ENCODE results near the gene BCL11B. TPM values are rescaled to one million over a fixed set of nuclear protein-coding genes. Genes with fewer than 3 reads are reported as not detected.

BCL11B gene
- total RNA-seq, 4 donors from 2014 or later: 39.1 to 74.3 (median 51.7) TPM

DNA sequence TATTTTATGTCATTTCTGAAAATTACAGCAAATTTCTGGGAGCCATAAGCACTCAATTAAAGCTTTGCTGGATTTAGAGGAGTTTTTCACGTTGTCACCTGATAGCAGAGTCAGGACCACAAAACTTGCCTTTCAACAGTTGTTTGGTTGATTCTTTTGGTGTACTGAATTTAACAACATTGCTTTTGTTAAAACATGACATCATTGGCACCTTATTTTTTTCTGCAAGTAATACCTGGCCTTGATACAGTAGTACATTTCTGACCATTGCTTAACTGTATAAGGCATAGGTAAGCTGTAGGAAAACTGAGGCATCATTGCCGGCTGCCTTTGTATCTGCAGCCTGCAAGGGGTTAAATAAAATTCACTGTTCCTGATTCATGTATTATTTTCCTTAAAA, 4.5 kb upstream of the BCL11B start:
- intact Hi-C loops (cut with DNase I; ENCODE audit: low total_unique reads): no loop called here
- no peak for TF ChIP-seq POLR2A (IDR thresholded peaks at IDR 0.05)
- no peak overlapping the region for H3K4me3 ChIP-seq (ENCODE audit: low read depth, poor library complexity, severe bottlenecking)
- DNase-seq (ENCODE audit: low spot score in 2 of 2): no peak
- 62 to 67% methylated on average over 2 of the region's 2 CpGs for WGBS, 2 donors

GRCh38 chr14:99275222-99275584, 3.2 kb upstream of the BCL11B start:
- intact Hi-C loops (cut with DNase I; ENCODE audit: low total_unique reads): no loop called here
- no peak for DNase-seq (ENCODE audit: low spot score in 2 of 2)
- no peak overlapping the region for H3K4me3 ChIP-seq (ENCODE audit: low read depth, poor library complexity, severe bottlenecking)
- TF ChIP-seq, protein P1, sequence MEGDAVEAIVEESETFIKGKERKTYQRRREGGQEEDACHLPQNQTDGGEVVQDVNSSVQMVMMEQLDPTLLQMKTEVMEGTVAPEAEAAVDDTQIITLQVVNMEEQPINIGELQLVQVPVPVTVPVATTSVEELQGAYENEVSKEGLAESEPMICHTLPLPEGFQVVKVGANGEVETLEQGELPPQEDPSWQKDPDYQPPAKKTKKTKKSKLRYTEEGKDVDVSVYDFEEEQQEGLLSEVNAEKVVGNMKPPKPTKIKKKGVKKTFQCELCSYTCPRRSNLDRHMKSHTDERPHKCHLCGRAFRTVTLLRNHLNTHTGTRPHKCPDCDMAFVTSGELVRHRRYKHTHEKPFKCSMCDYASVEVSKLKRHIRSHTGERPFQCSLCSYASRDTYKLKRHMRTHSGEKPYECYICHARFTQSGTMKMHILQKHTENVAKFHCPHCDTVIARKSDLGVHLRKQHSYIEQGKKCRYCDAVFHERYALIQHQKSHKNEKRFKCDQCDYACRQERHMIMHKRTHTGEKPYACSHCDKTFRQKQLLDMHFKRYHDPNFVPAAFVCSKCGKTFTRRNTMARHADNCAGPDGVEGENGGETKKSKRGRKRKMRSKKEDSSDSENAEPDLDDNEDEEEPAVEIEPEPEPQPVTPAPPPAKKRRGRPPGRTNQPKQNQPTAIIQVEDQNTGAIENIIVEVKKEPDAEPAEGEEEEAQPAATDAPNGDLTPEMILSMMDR (IDR thresholded peaks at IDR 0.05): no peak
- no peak for TF ChIP-seq POLR2A (IDR thresholded peaks at IDR 0.05)

- peak overlapping the region; percentile 15 for H3K4me3 ChIP-seq (ENCODE audit: low read depth, poor library complexity, severe bottlenecking)
- intact Hi-C loops (cut with DNase I; ENCODE audit: low total_unique reads): no loop called here
- no peak for TF ChIP-seq POLR2A (IDR thresholded peaks at IDR 0.05)
- TF ChIP-seq, protein P1 (IDR thresholded peaks at IDR 0.05): peak in 1 of 3 donors; percentile 58
- 1 to 3% methylated on average over 25 to 38 of the region's 69 CpGs for WGBS, 2 donors
- DNase-seq (ENCODE audit: low spot score in 2 of 2): peak; percentile 84 to 96
These were observed 2.6 kb upstream of the BCL11B start for GRCh38 chr14:99274346-99275221.

- intact Hi-C loops (cut with DNase I; ENCODE audit: low total_unique reads): no loop called here
- peak in 1 of 2 donors; percentile 93 for DNase-seq (ENCODE audit: low spot score in 2 of 2)
- TF ChIP-seq POLR2A (IDR thresholded peaks at IDR 0.05): no peak
- TF ChIP-seq, protein P1 (IDR thresholded peaks at IDR 0.05): no peak
- WGBS, 2 donors: 1% methylated on average over 21 to 31 of the region's 34 CpGs
- H3K4me3 ChIP-seq (ENCODE audit: low read depth, poor library complexity, severe bottlenecking): peak overlapping the region; percentile 15
These were observed 1.9 kb upstream of the BCL11B start for GRCh38 chr14:99273766-99274345.

GRCh38 chr14:99272899-99273765, 1.1 kb upstream of the BCL11B start:
- TF ChIP-seq, protein P1 (IDR thresholded peaks at IDR 0.05): no peak
- no peak for TF ChIP-seq POLR2A (IDR thresholded peaks at IDR 0.05)
- peak; percentile 60 to 94 for DNase-seq (ENCODE audit: low spot score in 2 of 2)
- intact Hi-C loops (cut with DNase I; ENCODE audit: low total_unique reads): no loop called here

DNA sequence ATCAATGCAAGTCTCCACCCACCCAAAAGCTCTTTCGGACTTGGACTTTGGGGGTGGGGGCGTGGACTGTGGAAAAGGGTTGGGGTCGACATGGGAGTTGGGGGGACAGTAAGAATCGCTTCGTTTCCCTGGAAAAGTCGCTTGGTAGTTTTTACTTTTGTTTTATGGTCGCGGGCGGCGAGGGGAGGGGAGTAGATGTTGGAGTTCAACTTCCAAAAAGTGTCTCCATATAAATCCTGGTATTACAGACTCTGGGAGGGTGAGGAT, 568 bp upstream of the BCL11B start:
- no peak overlapping the region for H3K4me3 ChIP-seq (ENCODE audit: low read depth, poor library complexity, severe bottlenecking)
- DNase-seq (ENCODE audit: low spot score in 2 of 2): no peak
- 1 to 2% methylated on average over 10 of the region's 10 CpGs for WGBS, 2 donors
- intact Hi-C loops (cut with DNase I; ENCODE audit: low total_unique reads): no loop called here
- TF ChIP-seq, protein P1 (IDR thresholded peaks at IDR 0.05): no peak
- no peak for TF ChIP-seq POLR2A (IDR thresholded peaks at IDR 0.05)

More at GRCh38 chr14:99272899-99273765, 1.1 kb upstream of the BCL11B start:
- WGBS, 2 donors: 1 to 2% methylated on average over 40 to 53 of the region's 53 CpGs
- H3K4me3 ChIP-seq (ENCODE audit: low read depth, poor library complexity, severe bottlenecking): no peak overlapping the region
